GM12878 (cell line): ENCODE data around the gene PKNOX1. TPM values are rescaled to one million over a fixed set of nuclear protein-coding genes. Genes with fewer than 3 reads are reported as not detected.

Experiments
- ATAC-seq: fragments of 200-7000 bp; cut with Tn5 transposase; 3 replicates; pipeline ENCODE4 v1.9.1; 2020; ENCODE audit warnings: mild to moderate bottlenecking, moderate library complexity
- BruUV-seq: library from RNA; stranded (reverse); fragments of 400-500 nt; replicated peaks from 2 replicates; lab custom pipeline; 2021; lab: Mats Ljungman, UMichigan
- CTCF ChIA-PET: fragments of 300-600 bp; sonication (Branson Sonifier 250); formaldehyde crosslinking; extraction: SDS; loops from one replicate; lab custom pipeline; 2021; ENCODE audit warnings: inconsistent platforms; lab: Yijun Ruan, JAX
- POLR2A ChIA-PET: fragments of 350-600 bp; formaldehyde crosslinking; extraction: SDS; loops from one replicate; lab custom pipeline; 2021; ENCODE audit warnings: inconsistent platforms; lab: Charles Lee
- RAD21 ChIA-PET: fragments of 300-600 bp; sonication (Branson Sonifier 250); formaldehyde crosslinking; loops from one replicate; lab custom pipeline; 2023; ENCODE audit warnings: antibody characterized with exemption; ENCODE audit not compliant: unreplicated experiment; lab: Charles Lee
- SMC1A ChIA-PET: fragments of 300-600 bp; sonication (Branson Sonifier 250); formaldehyde crosslinking; loops from one replicate; lab custom pipeline; 2023; ENCODE audit not compliant: unreplicated experiment, uncharacterized antibody; lab: Charles Lee
- DNase-seq: peaks from one replicate; pipeline ENCODE4 v3.0.0-alpha.2; 2011; ENCODE audit warnings: low read depth, low spot score
- FAIRE-seq: peaks from 3 replicates; lab custom pipeline; 2011; peaks lifted over from hg19 to GRCh38; lab: Jason Lieb, UNC
- H2AFZ ChIP-seq: 2 replicates; pipeline ENCODE4 v1.6.0; 2011; ENCODE audit warnings: low read depth, low read length, control low read depth; ENCODE audit not compliant: control insufficient read depth
- H3K27ac ChIP-seq: 2 replicates; pipeline ENCODE4 v1.5.1; 2011; ENCODE audit warnings: control low read depth; ENCODE audit not compliant: control insufficient read depth, insufficient read depth
- H3K27me3 ChIP-seq, 2 experiments: replicated peaks in 1 of 2; 2 replicates each; pipeline versions ENCODE4 v1.6.0 to v1.6.1; 2011; ENCODE audit warnings: low read length in 1 of 2; ENCODE audit not compliant: control insufficient read depth in 2 of 2, insufficient read depth in 2 of 2
- H3K36me3 ChIP-seq, 2 experiments: 2 replicates each; pipeline ENCODE4 v1.5.1; 2011; ENCODE audit warnings: low read length in 1 of 2; ENCODE audit not compliant: control insufficient read depth in 2 of 2, insufficient read depth in 2 of 2
- H3K4me1 ChIP-seq: 2 replicates; pipeline ENCODE4 v1.6.1; 2011; ENCODE audit warnings: mild to moderate bottlenecking, low read length, moderate library complexity, mixed read lengths; ENCODE audit not compliant: control insufficient read depth, insufficient read depth
- H3K4me2 ChIP-seq: 2 replicates; pipeline ENCODE4 v1.6.0; 2011; ENCODE audit warnings: control low read depth; ENCODE audit not compliant: control insufficient read depth, insufficient read depth
- H3K4me3 ChIP-seq: fragments of 200-600 bp; sonication (generic); 2 replicates; pipeline ENCODE4 v1.5.1; 2016
- H3K79me2 ChIP-seq: 2 replicates; pipeline ENCODE4 v1.6.0; 2011; ENCODE audit warnings: low read length; ENCODE audit not compliant: control insufficient read depth, insufficient read depth
- H3K9ac ChIP-seq: 2 replicates; pipeline ENCODE4 v1.8.0; 2011; ENCODE audit warnings: low read length, control low read depth, mixed read lengths; ENCODE audit not compliant: control insufficient read depth, insufficient read depth
- H3K9me3 ChIP-seq: replicated peaks from 3 replicates; pipeline ENCODE4 v1.5.1; 2011; ENCODE audit warnings: mild to moderate bottlenecking, low read length; ENCODE audit not compliant: control insufficient read depth, insufficient read depth
- H4K20me1 ChIP-seq: 2 replicates; pipeline ENCODE4 v1.6.0; 2011; ENCODE audit not compliant: control insufficient read depth, insufficient read depth
- E2F4 ChIP-seq: IDR thresholded peaks from 2 replicates; pipeline ENCODE4 v1.6.1; 2012; ENCODE audit warnings: low read depth, low read length, improper control_type of control experiment
- ELK1 ChIP-seq: IDR thresholded peaks from 2 replicates; pipeline ENCODE4 v1.6.1; 2012; ENCODE audit warnings: low read depth, low read length, improper control_type of control experiment
- GATAD2B ChIP-seq: fragments of 450-650 bp; conservative IDR thresholded peaks from 2 replicates; pipeline ENCODE4 v1.6.1; 2017; ENCODE audit warnings: low read depth, mild to moderate bottlenecking, moderate library complexity
- LARP7 ChIP-seq: fragments of 450-650 bp; IDR thresholded peaks from 2 replicates; pipeline ENCODE4 v1.6.1; 2017; ENCODE audit warnings: mild to moderate bottlenecking
- MTA2 ChIP-seq: fragments of 450-650 bp; IDR thresholded peaks from 2 replicates; pipeline ENCODE4 v1.6.1; 2016; ENCODE audit warnings: low read depth, mild to moderate bottlenecking, moderate library complexity
- NR2C1 ChIP-seq: fragments of 450-650 bp; IDR thresholded peaks from 2 replicates; pipeline ENCODE4 v1.6.1; 2017; ENCODE audit warnings: antibody characterized with exemption, mild to moderate bottlenecking, moderate library complexity
- POLR2A ChIP-seq: IDR thresholded peaks from 2 replicates; pipeline ENCODE4 v1.6.1; 2011; ENCODE audit warnings: low read depth, mild to moderate bottlenecking, low read length
- RAD21 ChIP-seq: IDR thresholded peaks from 2 replicates; pipeline ENCODE4 v1.6.1; 2011; ENCODE audit warnings: mild to moderate bottlenecking, low read depth, low read length, moderate library complexity; ENCODE audit not compliant: insufficient read depth
- ZNF24 ChIP-seq: fragments of 450-650 bp; IDR thresholded peaks from 2 replicates; pipeline ENCODE4 v1.6.1; 2017; ENCODE audit warnings: antibody characterized with exemption, mild to moderate bottlenecking
- ZNF592 ChIP-seq: fragments of 450-650 bp; IDR thresholded peaks from 2 replicates; pipeline ENCODE4 v1.6.1; 2017; ENCODE audit warnings: mild to moderate bottlenecking, moderate library complexity
- WGBS: methylation state at CpG from one replicate; pipeline ENCODE4 v1.1.6; 2016; ENCODE audit warnings: low lambda C conversion rate; ENCODE audit not compliant: insufficient replicate concordance, insufficient coverage; ENCODE audit errors: missing lambda C conversion rate; 5-methylcytosine and 5-hydroxymethylcytosine counted together
- in situ Hi-C: fragments of 300-500 bp; cut with MboI; formaldehyde crosslinking; loops from 9 replicates; pipeline ENCODE4 v1.14.3; 2018; ENCODE audit warnings: mixed read lengths
- intact Hi-C: fragments of 100-400 bp; cut with micrococcal nuclease; formaldehyde crosslinking; loops from one replicate; pipeline ENCODE4 v1.14.2; 2022; ENCODE audit not compliant: unreplicated experiment
- polyA plus RNA-seq, 11 experiments: library from polyadenylated mRNA; depleted of rRNA in 4 of 11; unstranded in 6 of 11; stranded (reverse) in 5 of 11; fragments of >200 nt; fragmentation: Nextera tagmentation in 4 of 11; fragmentation: Illumina TruSeq in 1 of 11; extraction: Ambion mirVana in 4 of 11; extraction: Trizol in 1 of 11; gene quantifications; 1 replicate in 1 of 11; 2 replicates in 10 of 11; pipeline versions ENCODE4 v1.2.1 to v1.2.3, GENCODE V29; 2011 to 2016; ENCODE audit warnings: inconsistent platforms in 2 of 11, missing spikeins in 2 of 11, low read depth in 1 of 11
- total RNA-seq, 4 experiments: library from RNA; depleted of rRNA in 3 of 4; stranded (reverse); fragments of >200 nt in 3 of 4; fragmentation: Illumina TruSeq in 1 of 4; extraction: Trizol in 1 of 4; gene quantifications; 2 replicates each; pipeline versions ENCODE4 v1.2.1 to v1.2.3, GENCODE V29; 2013 to 2021
- TF ChIP-seq, protein P1 (sequence below): fragments of 450-650 bp; conservative IDR thresholded peaks from 2 replicates; pipeline ENCODE4 v1.6.1; 2017; ENCODE audit warnings: mild to moderate bottlenecking, moderate library complexity

Gene PKNOX1
- total and polyA plus RNA-seq, 10 of the 15 experiments (the other 5 are each of a cell fraction or from before 2014, with no cell fraction given), result 6.9 to 23.7 (median 13.2) TPM

DNA sequence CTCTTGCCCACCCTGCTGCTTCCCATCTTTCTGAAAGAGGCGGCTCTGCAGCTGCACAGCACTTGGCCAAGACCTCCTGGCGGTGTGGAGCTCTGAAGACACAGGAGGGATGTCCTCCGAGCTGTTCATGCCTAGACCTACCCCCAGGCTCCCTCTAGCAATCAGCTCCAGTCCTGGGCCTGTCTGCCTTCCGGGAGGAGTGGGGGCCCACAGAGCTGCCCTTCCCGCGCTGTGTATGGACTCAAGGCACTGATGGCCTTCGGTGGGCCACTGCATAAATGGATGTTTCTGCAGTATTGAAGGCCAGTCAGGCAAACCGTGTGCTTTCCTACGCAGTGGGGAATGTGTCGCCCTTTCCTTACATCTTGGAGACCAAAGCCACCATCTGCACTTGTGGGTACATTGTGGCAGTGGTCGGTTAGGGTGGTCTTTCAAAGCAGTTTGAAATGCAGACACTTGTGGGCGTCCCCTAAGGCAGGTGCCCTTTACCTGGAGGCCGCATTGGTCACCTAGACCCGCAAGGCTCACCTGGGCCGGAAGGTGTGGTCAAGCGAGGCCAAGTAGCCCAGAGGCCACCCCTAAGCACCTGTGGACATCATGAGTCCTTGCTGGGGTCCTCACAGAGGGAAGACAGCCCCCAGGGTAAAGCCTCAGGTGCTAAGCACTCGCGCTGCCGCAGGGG is 912 bp upstream of the PKNOX1 start:
- H3K9me3 ChIP-seq, result no peaks in the 10 kb centered on the region
- H3K4me3 ChIP-seq, result peak overlapping the region; percentile 66
- intact Hi-C loops, result no loop called here
- no peaks in the 10 kb centered on the region for H3K36me3 ChIP-seq
- peak overlapping the region; percentile 79 for H3K9ac ChIP-seq
- no peaks in the 10 kb centered on the region for H4K20me1 ChIP-seq
- no peak for DNase-seq
- ChIA-PET POLR2A (interaction anchor here (0.6 to 0.9 kb wide), 5 partner anchors 18 to 791 kb away, joined by 3 to 7 read pairs (median 3); partner anchors contain the start of gene NDUFV3), SMC1A (no interaction called here), RAD21 (interaction anchor here (1.0 to 1.3 kb wide), 3 partner anchors 81 to 743 kb away, joined by 3 to 4 read pairs (median 3); partner anchors contain the start of gene NDUFV3), CTCF (interaction anchor here (0.6 to 1.2 kb wide), 2 partner anchors 8 to 27 kb away, joined by 3 read pairs; no protein-coding TSS in a partner anchor)
- H3K4me2 ChIP-seq, result peak overlapping the region; percentile 95
- no peaks in the 10 kb centered on the region for H3K27me3 ChIP-seq
- peaks cover 24% of the 10 kb centered on the region for H3K79me2 ChIP-seq
- H2AFZ ChIP-seq, result peak overlapping the region; percentile 99
- peak; percentile 65; the same call in 2 of the 3 replicates for ATAC-seq
- peak; percentile 33; the same call in 1 of the 2 replicates for TF ChIP-seq POLR2A
- TF ChIP-seq ELK1, result 0 out of 2 replicates have a peak, but pooled peaks have one; percentile 1
- 0 out of 2 replicates have a peak, but pooled peaks have one; percentile 30 for TF ChIP-seq MTA2
- no peak for TF ChIP-seq RAD21
- TF ChIP-seq GATAD2B, result 0 out of 2 replicates have a peak, but pooled peaks have one; percentile 30
- TF ChIP-seq NR2C1, result no peak
- TF ChIP-seq LARP7, result peak; percentile 43; the same call in 1 of the 2 replicates
- no peak for TF ChIP-seq ZNF592
- no peak for TF ChIP-seq E2F4
- TF ChIP-seq ZNF24, result no peak
- TF ChIP-seq, protein P1, sequence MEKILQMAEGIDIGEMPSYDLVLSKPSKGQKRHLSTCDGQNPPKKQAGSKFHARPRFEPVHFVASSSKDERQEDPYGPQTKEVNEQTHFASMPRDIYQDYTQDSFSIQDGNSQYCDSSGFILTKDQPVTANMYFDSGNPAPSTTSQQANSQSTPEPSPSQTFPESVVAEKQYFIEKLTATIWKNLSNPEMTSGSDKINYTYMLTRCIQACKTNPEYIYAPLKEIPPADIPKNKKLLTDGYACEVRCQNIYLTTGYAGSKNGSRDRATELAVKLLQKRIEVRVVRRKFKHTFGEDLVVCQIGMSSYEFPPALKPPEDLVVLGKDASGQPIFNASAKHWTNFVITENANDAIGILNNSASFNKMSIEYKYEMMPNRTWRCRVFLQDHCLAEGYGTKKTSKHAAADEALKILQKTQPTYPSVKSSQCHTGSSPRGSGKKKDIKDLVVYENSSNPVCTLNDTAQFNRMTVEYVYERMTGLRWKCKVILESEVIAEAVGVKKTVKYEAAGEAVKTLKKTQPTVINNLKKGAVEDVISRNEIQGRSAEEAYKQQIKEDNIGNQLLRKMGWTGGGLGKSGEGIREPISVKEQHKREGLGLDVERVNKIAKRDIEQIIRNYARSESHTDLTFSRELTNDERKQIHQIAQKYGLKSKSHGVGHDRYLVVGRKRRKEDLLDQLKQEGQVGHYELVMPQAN, result 0 out of 2 replicates have a peak, but pooled peaks have one; percentile 26
- in situ Hi-C loops, result no loop called here
- peak overlapping the region; percentile 81 for H3K27ac ChIP-seq
- H3K4me1 ChIP-seq, result peaks cover 8% of the 10 kb centered on the region; the same call in 1 of the 2 replicates
- no peak for FAIRE-seq
- no TSS peak for BruUV-seq
- WGBS, result 55% methylated on average over 19 of the region's 19 CpGs
